Activated CD8-positive, alpha-beta T cell treated with anti-CD3 and anti-CD28 coated beads, Interleukin-2, amount 10 ng/mL, durations not matched to agents 7 days and 5 days (primary cell): ENCODE measurements around the gene DGKI. TPM values are rescaled to one million over a fixed set of nuclear protein-coding genes. Genes with fewer than 3 reads are reported as not detected.
"Not testable (repeated sequence)": the region's sequence is repeated elsewhere in the genome, so short reads cannot be mapped to it uniquely, and the experiment has no call there.

Experiments
- ATAC-seq: fragments of 150-1000 bp; cut with Tn5 transposase; one replicate; pipeline ENCODE4 v1.10.0; 2021; ENCODE audit warnings: moderate library complexity
- CTCF ChIA-PET: fragments of 350-600 bp; sonication (Branson Sonifier 250); formaldehyde crosslinking; loops from one replicate; lab custom pipeline; 2021; ENCODE audit warnings: antibody characterized with exemption; lab: Charles Lee
- POLR2A ChIA-PET: fragments of 350-600 bp; sonication (Branson Sonifier 250); formaldehyde crosslinking; loops from one replicate; lab custom pipeline; 2021; ENCODE audit warnings: antibody characterized with exemption; lab: Charles Lee
- DNase-seq: peaks from one replicate; pipeline ENCODE4 v3.0.0-alpha.2; 2020
- H3K27ac Mint-ChIP-seq: one replicate; pipeline ENCODE4 v1.8.0; 2021; ENCODE audit warnings: mild to moderate bottlenecking, mixed read lengths
- H3K27me3 Mint-ChIP-seq: one replicate; pipeline ENCODE4 v1.8.0; 2021; ENCODE audit warnings: low read depth, mixed read lengths
- H3K36me3 Mint-ChIP-seq: one replicate; pipeline ENCODE4 v1.8.0; 2021; ENCODE audit warnings: low read depth, mixed read lengths
- H3K4me1 Mint-ChIP-seq: one replicate; pipeline ENCODE4 v1.8.0; 2021; ENCODE audit warnings: low read depth, mixed read lengths
- H3K4me3 Mint-ChIP-seq: one replicate; pipeline ENCODE4 v1.8.0; 2021; ENCODE audit warnings: mild to moderate bottlenecking, mixed read lengths
- H3K9me3 Mint-ChIP-seq: one replicate; pipeline ENCODE4 v1.8.0; 2022; ENCODE audit warnings: mixed read lengths; ENCODE audit not compliant: insufficient read depth
- total RNA-seq, 2 experiments: library from RNA; stranded (reverse); gene quantifications; one replicate each; pipeline ENCODE4 v1.2.3, GENCODE V29; 2021

Gene DGKI
- total RNA-seq, 2 experiments from 2014 or later = not detected

- POLR2A ChIA-PET = no interaction called here
- DNase-seq = no peak
- CTCF ChIA-PET = no interaction called here
- H3K4me3 Mint-ChIP-seq = no peak overlapping the region
- no peak overlapping the region for H3K27ac Mint-ChIP-seq
- H3K4me1 Mint-ChIP-seq = peaks cover 14% of the 10 kb centered on the region
- peaks cover 44% of the 10 kb centered on the region for H3K27me3 Mint-ChIP-seq
- no peak for ATAC-seq
- no peaks in the 10 kb centered on the region for H3K36me3 Mint-ChIP-seq
- no peaks in the 10 kb centered on the region for H3K9me3 Mint-ChIP-seq
These were observed 1.3 kb upstream of the DGKI start for GRCh38 chr7:137848095-137848494.

GRCh38 chr7:137847568-137848050, 835 bp upstream of the DGKI start:
- H3K27ac Mint-ChIP-seq = no peak overlapping the region
- H3K27me3 Mint-ChIP-seq = peaks cover 45% of the 10 kb centered on the region
- ChIA-PET CTCF (no interaction called here), POLR2A (no interaction called here)
- peaks cover 14% of the 10 kb centered on the region for H3K4me1 Mint-ChIP-seq
- no peaks in the 10 kb centered on the region for H3K9me3 Mint-ChIP-seq
- ATAC-seq = no peak
- no peak for DNase-seq
- no peaks in the 10 kb centered on the region for H3K36me3 Mint-ChIP-seq
- no peak overlapping the region for H3K4me3 Mint-ChIP-seq

DNA sequence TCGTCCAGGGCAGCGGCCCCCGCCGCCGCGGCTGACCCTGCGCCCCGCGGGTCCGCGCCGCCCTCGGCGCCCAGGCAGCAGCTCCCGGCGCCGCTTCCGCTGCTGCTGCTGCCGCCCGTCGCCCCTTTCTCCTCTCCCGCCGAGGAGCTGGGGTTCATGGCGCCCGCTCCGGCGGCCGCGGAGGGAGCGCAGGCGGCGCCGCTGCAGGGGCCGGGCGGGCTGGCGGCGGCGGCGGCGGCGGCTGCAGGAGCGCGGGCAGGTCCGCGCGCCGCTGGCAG, 286 bp downstream of the DGKI start:
- DNase-seq = peak; percentile 25
- no peak overlapping the region for H3K27ac Mint-ChIP-seq
- peaks cover 50% of the 10 kb centered on the region for H3K27me3 Mint-ChIP-seq
- no peak overlapping the region for H3K4me3 Mint-ChIP-seq
- peak; percentile 73 for ATAC-seq
- ChIA-PET CTCF (no interaction called here), POLR2A (no interaction called here)
- H3K9me3 Mint-ChIP-seq = no peaks in the 10 kb centered on the region
- no peaks in the 10 kb centered on the region for H3K36me3 Mint-ChIP-seq
- H3K4me1 Mint-ChIP-seq = peaks cover 14% of the 10 kb centered on the region

DNA sequence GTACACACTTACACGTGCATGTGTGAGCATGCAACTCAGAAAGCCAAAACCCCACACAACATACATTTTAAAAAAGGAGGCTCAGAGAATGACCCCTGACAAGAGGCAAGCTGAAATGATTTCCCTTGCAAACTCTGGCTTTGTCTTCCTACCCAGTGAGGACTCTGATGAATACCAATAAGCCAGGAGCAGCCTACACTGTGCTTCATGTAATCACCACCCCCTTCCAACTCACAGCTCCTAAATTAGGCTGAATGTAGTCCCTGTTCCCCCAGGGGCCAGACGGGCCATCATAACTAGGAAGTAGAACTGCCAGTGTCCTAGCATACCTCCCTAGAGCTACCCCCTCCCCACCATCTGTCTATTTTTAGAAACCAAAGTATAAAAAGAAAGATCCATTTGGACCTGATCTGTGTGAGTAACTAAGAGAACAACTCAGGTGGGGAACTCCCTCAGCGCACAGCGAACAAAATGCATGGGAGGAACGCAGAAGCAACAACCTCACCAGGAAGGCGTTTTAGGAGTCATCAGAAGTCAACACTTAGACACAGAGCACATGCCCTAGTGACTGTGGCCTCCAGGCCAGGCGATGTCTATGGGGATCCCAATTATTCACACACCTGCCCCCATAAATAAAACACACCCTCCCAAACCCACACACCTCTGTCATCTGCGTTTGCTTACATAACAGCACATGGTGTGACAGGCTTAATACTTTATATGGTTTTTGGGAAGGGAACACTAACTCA, 1.9 kb downstream of the DGKI start:
- DNase-seq (no peak), ATAC-seq (no peak)
- H3K27me3 Mint-ChIP-seq = peaks cover 47% of the 10 kb centered on the region
- H3K27ac Mint-ChIP-seq = no peak overlapping the region
- CTCF ChIA-PET = interaction anchor here (1.1 kb wide), 1 partner anchor 55 kb away, joined by 3 read pairs; no protein-coding TSS in a partner anchor
- peaks cover 9% of the 10 kb centered on the region for H3K4me1 Mint-ChIP-seq
- H3K9me3 Mint-ChIP-seq = no peaks in the 10 kb centered on the region
- H3K36me3 Mint-ChIP-seq = no peaks in the 10 kb centered on the region
- H3K4me3 Mint-ChIP-seq = no peak overlapping the region
- POLR2A ChIA-PET = no interaction called here

GRCh38 chr7:137839903-137840779, 6.6 kb downstream of the DGKI start:
- CTCF ChIA-PET = interaction anchor here (1.1 to 1.2 kb wide), 2 partner anchors 26 to 184 kb away, joined by 3 read pairs; no protein-coding TSS in a partner anchor
- Mint-ChIP-seq H3K9me3 (no peaks in the 10 kb centered on the region), H3K27me3 (peaks cover 24% of the 10 kb centered on the region), H3K36me3 (no peaks in the 10 kb centered on the region), H3K4me1 (no peaks in the 10 kb centered on the region), H3K27ac (no peak overlapping the region), H3K4me3 (no peak overlapping the region)
- ATAC-seq (no peak), DNase-seq (no peak)
- POLR2A ChIA-PET = no interaction called here

GRCh38 chr7:137838706-137839315, 8.0 kb downstream of the DGKI start:
- ATAC-seq (no peak), DNase-seq (no peak)
- Mint-ChIP-seq H3K9me3 (no peaks in the 10 kb centered on the region), H3K27ac (no peak overlapping the region), H3K27me3 (peaks cover 16% of the 10 kb centered on the region), H3K4me1 (no peaks in the 10 kb centered on the region), H3K4me3 (no peak overlapping the region), H3K36me3 (no peaks in the 10 kb centered on the region)
- CTCF ChIA-PET = interaction anchor here (1.2 to 1.5 kb wide), 2 partner anchors 28 to 65 kb away, joined by 3 read pairs; no protein-coding TSS in a partner anchor
- POLR2A ChIA-PET = no interaction called here

- H3K36me3 Mint-ChIP-seq = no peaks in the 10 kb centered on the region
- POLR2A ChIA-PET = no interaction called here
- CTCF ChIA-PET = no interaction called here
These were observed 10.2 kb downstream of the DGKI start for GRCh38 chr7:137836541-137836940.

DNA sequence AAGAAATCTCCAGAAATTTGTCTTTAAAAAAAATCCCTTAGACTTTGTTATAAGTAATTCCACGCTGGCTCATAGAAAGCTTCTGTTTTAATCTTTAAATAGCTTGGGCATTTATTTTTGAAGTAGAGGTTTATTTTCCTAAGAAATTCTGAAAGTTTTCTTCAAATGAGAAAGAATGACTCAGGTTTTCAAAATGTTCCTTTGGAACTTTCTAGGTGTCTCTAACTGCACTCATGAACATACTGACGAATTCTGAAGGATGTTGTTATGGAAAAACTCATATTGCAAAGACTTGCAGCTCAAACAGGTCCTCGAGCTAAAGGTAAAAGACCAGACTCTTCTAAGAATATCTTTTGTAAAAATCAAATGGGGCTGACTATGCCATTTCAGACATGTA, 10.7 kb downstream of the DGKI start:
- peaks cover 7% of the 10 kb centered on the region for H3K27me3 Mint-ChIP-seq
- no peak overlapping the region for H3K4me3 Mint-ChIP-seq
- H3K4me1 Mint-ChIP-seq = no peaks in the 10 kb centered on the region
- no peak overlapping the region for H3K27ac Mint-ChIP-seq
- ATAC-seq = no peak
- POLR2A ChIA-PET = no interaction called here
- H3K36me3 Mint-ChIP-seq = no peaks in the 10 kb centered on the region
- CTCF ChIA-PET = no interaction called here
- H3K9me3 Mint-ChIP-seq = peaks cover 6% of the 10 kb centered on the region
- no peak for DNase-seq

More at GRCh38 chr7:137836541-137836940, 10.2 kb downstream of the DGKI start:
- Mint-ChIP-seq H3K9me3 (peaks cover 6% of the 10 kb centered on the region), H3K27me3 (peaks cover 8% of the 10 kb centered on the region), H3K4me1 (no peaks in the 10 kb centered on the region), H3K27ac (no peak overlapping the region), H3K4me3 (no peak overlapping the region)
- DNase-seq (no peak), ATAC-seq (no peak)

GRCh38 chr7:137835486-137836112, 11.2 kb downstream of the DGKI start:
- H3K4me3 Mint-ChIP-seq = no peak overlapping the region
- H3K9me3 Mint-ChIP-seq = peaks cover 6% of the 10 kb centered on the region
- no peaks in the 10 kb centered on the region for H3K4me1 Mint-ChIP-seq
- ATAC-seq (no peak), DNase-seq (no peak)
- no peak overlapping the region for H3K27ac Mint-ChIP-seq
- ChIA-PET POLR2A (no interaction called here), CTCF (no interaction called here)
- H3K36me3 Mint-ChIP-seq = no peaks in the 10 kb centered on the region
- H3K27me3 Mint-ChIP-seq = peaks cover 7% of the 10 kb centered on the region

DNA sequence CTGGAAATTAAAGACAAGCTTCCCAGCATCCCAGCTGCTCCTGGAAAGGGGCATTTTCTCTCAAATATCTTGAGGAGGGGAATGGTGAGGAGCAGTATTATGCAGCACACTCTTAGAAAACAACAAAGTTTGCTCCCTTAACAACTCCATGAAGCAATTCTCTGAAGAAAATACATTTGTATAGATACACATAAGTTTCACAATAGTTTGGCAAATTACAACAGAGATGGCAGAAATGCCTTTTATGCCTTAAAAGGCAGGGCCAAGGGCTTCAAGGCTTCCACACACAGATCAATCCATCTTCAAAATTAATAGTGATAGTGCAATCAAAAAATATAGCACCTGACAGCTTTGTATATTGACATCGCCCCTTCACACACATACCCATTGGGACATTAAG, 12.2 kb downstream of the DGKI start:
- H3K27me3 Mint-ChIP-seq = peaks cover 4% of the 10 kb centered on the region
- H3K27ac Mint-ChIP-seq = no peak overlapping the region
- ChIA-PET POLR2A (no interaction called here), CTCF (interaction anchor here (0.7 kb wide), 1 partner anchor 65 kb away, joined by 3 read pairs; no protein-coding TSS in a partner anchor)
- DNase-seq (no peak), ATAC-seq (no peak)
- H3K9me3 Mint-ChIP-seq = peaks cover 6% of the 10 kb centered on the region
- H3K4me3 Mint-ChIP-seq = no peak overlapping the region
- H3K36me3 Mint-ChIP-seq = no peaks in the 10 kb centered on the region
- H3K4me1 Mint-ChIP-seq = no peaks in the 10 kb centered on the region

DNA sequence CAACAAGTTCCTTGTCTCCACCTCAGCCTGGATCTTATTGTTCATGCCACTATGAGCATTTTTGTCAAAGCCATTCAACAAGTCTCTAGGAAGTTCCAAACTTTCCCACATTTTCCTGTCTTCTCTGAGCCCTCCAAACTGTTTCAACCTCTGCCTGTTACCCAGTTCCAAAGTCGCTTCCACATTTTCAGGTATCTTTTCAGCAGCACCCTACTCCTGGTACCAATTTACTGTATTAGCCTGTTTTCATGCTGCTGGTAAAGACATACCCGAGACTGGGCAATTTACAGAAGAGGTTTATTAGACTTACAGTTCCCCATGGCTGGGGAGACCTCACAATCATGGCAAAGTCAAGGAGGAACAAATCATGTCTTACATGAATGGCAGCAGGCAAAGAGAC, 13.8 kb downstream of the DGKI start:
- CTCF ChIA-PET, H3K36me3 Mint-ChIP-seq, DNase-seq, H3K27ac Mint-ChIP-seq, H3K4me1 Mint-ChIP-seq, H3K9me3 Mint-ChIP-seq, ATAC-seq, POLR2A ChIA-PET, H3K27me3 Mint-ChIP-seq, H3K4me3 Mint-ChIP-seq: not testable (repeated sequence)
